Measurements from ENCODE around the gene KRT2. TPM values are rescaled to one million over a fixed set of nuclear protein-coding genes. Genes with fewer than 3 reads are reported as not detected.

The KRT2 gene
- total and polyA plus RNA-seq, 2 of the 4 experiments (the other 2 are of a cell fraction), result not detected

GRCh38 chr12:52662918-52663229, 10.9 kb upstream of the KRT2 start:
- TF ChIP-seq POLR2A (IDR thresholded peaks at IDR 0.05; ENCODE audit: low read depth, low read length) (no peak), USF2 (IDR thresholded peaks at IDR 0.05; ENCODE audit: low read depth, low read length) (no peak), CHD1 (IDR thresholded peaks at IDR 0.05; ENCODE audit: low read depth, low read length) (no peak), CTCF (conservative IDR thresholded peaks at IDR 0.05; ENCODE audit: low read depth, low read length) (no peak), MAZ (IDR thresholded peaks at IDR 0.05; ENCODE audit: borderline replicate concordance, low read depth, low read length) (no peak), NFE2L2 (IDR thresholded peaks at IDR 0.05; ENCODE audit: low read depth, low read length) (no peak), ELK1 (IDR thresholded peaks at IDR 0.05; ENCODE audit: borderline replicate concordance, low read depth, low read length) (no peak), FOS (IDR thresholded peaks at IDR 0.05; ENCODE audit: low read depth, low read length) (no peak), MAFK (IDR thresholded peaks at IDR 0.05; ENCODE audit: low read depth, low read length) (no peak), BHLHE40 (IDR thresholded peaks at IDR 0.05; ENCODE audit: low read depth, low read length) (no peak), RFX5 (IDR thresholded peaks at IDR 0.05; ENCODE audit: low read depth, low read length) (no peak), RCOR1 (IDR thresholded peaks at IDR 0.05; ENCODE audit: insufficient replicate concordance, low read length) (no peak), RAD21 (IDR thresholded peaks at IDR 0.05; ENCODE audit: low read length) (no peak), MXI1 (IDR thresholded peaks at IDR 0.05; ENCODE audit: borderline replicate concordance, low read depth, low read length) (no peak), CEBPB (IDR thresholded peaks at IDR 0.05; ENCODE audit: low read depth, low read length) (no peak), SMC3 (IDR thresholded peaks at IDR 0.05; ENCODE audit: low read depth, low read length) (no peak)
- no peak overlapping the region for H3K14ac ChIP-seq (replicated peaks; ENCODE audit: low read depth, low read length)
- H3K79me1 ChIP-seq (ENCODE audit: low read depth in 1 of 2, low read length in 2 of 2), result no peaks in the 10 kb centered on the region
- no peak overlapping the region for H3K18ac ChIP-seq (ENCODE audit: low read depth, low read length)
- POLR2A ChIA-PET (ENCODE audit: unreplicated experiment), result no interaction called here
- no peak overlapping the region for H4K91ac ChIP-seq (ENCODE audit: insufficient read depth, low read depth, low read length)
- H3K9ac ChIP-seq (ENCODE audit: low read depth, low read length), result no peak overlapping the region
- no peak for ATAC-seq (ENCODE audit: low read depth)
- no peak overlapping the region for H3K27ac ChIP-seq (ENCODE audit: insufficient read depth, low read length)
- BruUV-seq (replicated peaks), result no TSS peak
- H2AFZ ChIP-seq (replicated peaks; ENCODE audit: low read length, poor library complexity), result no peak overlapping the region
- no peaks in the 10 kb centered on the region for H3K9me3 ChIP-seq (ENCODE audit: control insufficient read depth, insufficient read depth, low read length)
- no peaks in the 10 kb centered on the region for H3K4me1 ChIP-seq (ENCODE audit: control insufficient read depth, insufficient read depth, low read length)
- H3K36me3 ChIP-seq (ENCODE audit: control insufficient read depth, insufficient read depth, low read length), result no peaks in the 10 kb centered on the region
- CTCF ChIA-PET, result no interaction called here
- no peak overlapping the region for H3K56ac ChIP-seq (ENCODE audit: extremely low read depth, insufficient read depth, low read length)
- no peaks in the 10 kb centered on the region for H4K20me1 ChIP-seq (ENCODE audit: insufficient read depth, low read length)
- no peaks in the 10 kb centered on the region for H3K9me1 ChIP-seq (ENCODE audit: insufficient read depth, low read length)
- H3K4ac ChIP-seq (ENCODE audit: low read depth, low read length), result no peak overlapping the region
- peaks cover 20% of the 10 kb centered on the region for H3K27me3 ChIP-seq (ENCODE audit: control insufficient read depth, insufficient read depth, low read length)
- no peak overlapping the region for H2BK120ac ChIP-seq (ENCODE audit: low read depth, low read length)
- no peak overlapping the region for H3K4me3 ChIP-seq (ENCODE audit: insufficient read depth, low read depth, low read length)
- no peak overlapping the region for H2AK9ac ChIP-seq (replicated peaks; ENCODE audit: low read depth, low read length, poor library complexity)
- H3K4me2 ChIP-seq (ENCODE audit: low read depth, low read length), result no peak overlapping the region
- H3K23ac ChIP-seq (ENCODE audit: low read depth, low read length), result no peak overlapping the region
- dilution Hi-C loops (cut with HindIII; ENCODE audit: low sequenced_read_pairs, unreplicated experiment) (no loop called here), in situ Hi-C loops (cut with MboI; ENCODE audit: low sequenced_read_pairs) (no loop called here), intact Hi-C loops (cut with micrococcal nuclease) (no loop called here)
- no peak overlapping the region for H2BK20ac ChIP-seq (ENCODE audit: low read depth, low read length)
- H2BK15ac ChIP-seq (ENCODE audit: low read depth, low read length), result no peak overlapping the region
- DNase-seq, result no peak
- no peak overlapping the region for H4K5ac ChIP-seq (ENCODE audit: low read depth, low read length)
- no peak overlapping the region for H4K8ac ChIP-seq (ENCODE audit: low read depth in 2 of 2, low read length in 2 of 2)
- H2AK5ac ChIP-seq (ENCODE audit: low read depth, low read length), result no peak overlapping the region
- no peak overlapping the region for H2BK5ac ChIP-seq (ENCODE audit: low read depth, low read length, poor library complexity, severe bottlenecking)

Data from IMR-90 (cell line).